Nephron (organoid): Measurements from ENCODE around the gene ANKRA2.
"Not testable (repeated sequence)": the region's sequence is repeated elsewhere in the genome, so short reads cannot be mapped to it uniquely, and the experiment has no call there.

ENCODE experiments used
- H3K27ac Mint-ChIP-seq, 3 experiments: 2 replicates each; pipeline ENCODE4 v1.8.0; 2020; ENCODE audit warnings: mixed read lengths in 3 of 3, mild to moderate bottlenecking in 2 of 3, moderate library complexity in 1 of 3
- H3K27me3 Mint-ChIP-seq: 2 replicates; pipeline ENCODE4 v1.8.0; 2021; ENCODE audit warnings: low read depth, mild to moderate bottlenecking, moderate library complexity, mixed read lengths
- H3K36me3 Mint-ChIP-seq: 2 replicates; pipeline ENCODE4 v1.8.0; 2020; ENCODE audit warnings: low read depth, mixed read lengths
- H3K4me1 Mint-ChIP-seq: 2 replicates; pipeline ENCODE4 v1.8.0; 2020; ENCODE audit warnings: mixed read lengths
- H3K4me3 Mint-ChIP-seq, 3 experiments: 2 replicates each; pipeline ENCODE4 v1.8.0; 2020; ENCODE audit warnings: mild to moderate bottlenecking in 3 of 3, mixed read lengths in 3 of 3, moderate library complexity in 2 of 3
- H3K9me3 Mint-ChIP-seq: 2 replicates; pipeline ENCODE4 v1.8.0; 2020; ENCODE audit warnings: mixed read lengths
- CTCF ChIP-seq, 3 experiments: fragments of 200-600 bp; sonication (generic); IDR thresholded peaks; one replicate each; pipeline ENCODE4 v1.5.0; 2021; ENCODE audit warnings: antibody characterized with exemption in 3 of 3; ENCODE audit not compliant: unreplicated experiment in 3 of 3

The ANKRA2 gene

DNA sequence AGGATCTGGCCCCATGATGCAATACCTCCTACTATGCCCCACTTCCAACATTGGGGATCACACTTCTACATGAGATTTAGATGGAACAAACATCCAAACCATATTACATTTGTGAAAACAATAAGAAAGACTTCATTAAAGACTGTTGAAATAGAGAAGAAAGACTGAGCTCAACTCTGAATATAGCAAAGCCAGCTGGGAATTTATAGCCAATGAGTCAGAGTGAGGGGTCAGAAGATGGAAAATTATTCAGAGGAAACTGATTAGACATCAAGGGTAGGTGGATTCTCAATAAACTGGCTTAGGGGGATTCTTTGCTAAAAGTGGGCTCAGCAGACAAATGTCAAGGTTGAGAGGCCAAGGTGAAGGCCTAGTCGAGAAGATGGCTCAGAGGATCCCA, 41.6 kb downstream of the ANKRA2 start:
- TF ChIP-seq CTCF (IDR thresholded peaks at IDR 0.05; ENCODE audit: unreplicated experiment in 3 of 3) = no peak
- no peaks in the 10 kb centered on the region for H3K27me3 Mint-ChIP-seq
- H3K4me3 Mint-ChIP-seq = no peak overlapping the region

GRCh38 chr5:73522989-73523388, 42.5 kb downstream of the ANKRA2 start:
- H3K4me1 Mint-ChIP-seq = no peaks in the 10 kb centered on the region
- no peaks in the 10 kb centered on the region for H3K9me3 Mint-ChIP-seq
- no peaks in the 10 kb centered on the region for H3K36me3 Mint-ChIP-seq
- H3K4me3 Mint-ChIP-seq = no peak overlapping the region
- no peak for TF ChIP-seq CTCF (IDR thresholded peaks at IDR 0.05; ENCODE audit: unreplicated experiment in 3 of 3)
- H3K27me3 Mint-ChIP-seq = no peaks in the 10 kb centered on the region
- no peak overlapping the region for H3K27ac Mint-ChIP-seq

More for the DNA sequence above, 41.6 kb downstream of the ANKRA2 start:
- H3K4me1 Mint-ChIP-seq = no peaks in the 10 kb centered on the region
- H3K36me3 Mint-ChIP-seq = no peaks in the 10 kb centered on the region
- H3K27ac Mint-ChIP-seq = no peak overlapping the region
- no peaks in the 10 kb centered on the region for H3K9me3 Mint-ChIP-seq

DNA sequence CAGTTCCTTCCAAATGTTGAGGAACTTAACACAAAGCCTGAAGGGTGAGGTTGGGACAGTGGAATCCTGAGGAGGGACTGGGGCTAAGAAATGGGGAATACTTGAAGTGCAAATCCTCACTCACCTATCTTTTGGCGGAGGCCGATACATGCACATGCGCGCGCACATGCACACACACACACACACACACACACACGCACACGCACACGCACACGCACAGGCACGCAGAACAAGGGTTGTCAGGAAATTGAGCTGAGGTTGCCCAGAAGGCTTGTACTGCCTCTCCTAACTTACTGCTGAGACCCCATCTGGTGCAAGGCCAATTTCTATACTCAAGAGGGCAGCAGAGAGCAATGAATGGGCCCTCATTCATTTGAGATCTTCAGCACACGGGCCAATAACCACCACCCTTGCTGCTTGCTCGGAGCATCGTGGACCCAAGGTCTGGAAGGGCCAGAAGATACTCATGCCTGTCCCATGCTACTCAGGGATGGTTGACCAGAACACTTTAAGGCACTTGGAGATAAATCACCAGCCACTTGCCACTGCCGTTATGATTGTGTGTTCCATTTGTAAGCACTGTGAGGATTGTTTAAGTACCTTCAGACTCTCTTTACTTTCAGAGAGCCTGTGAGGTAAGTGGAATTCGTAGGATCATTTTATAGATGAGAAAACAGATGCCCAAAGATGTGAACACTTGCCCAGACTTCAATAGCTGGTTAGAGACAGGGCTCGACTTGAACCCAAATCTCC, 45.7 kb downstream of the ANKRA2 start:
- Mint-ChIP-seq H3K4me1 (no peaks in the 10 kb centered on the region), H3K27ac (no peak overlapping the region), H3K9me3 (no peaks in the 10 kb centered on the region), H3K27me3 (no peaks in the 10 kb centered on the region), H3K4me3 (no peak overlapping the region), H3K36me3 (no peaks in the 10 kb centered on the region)
- TF ChIP-seq CTCF (IDR thresholded peaks at IDR 0.05; ENCODE audit: unreplicated experiment in 3 of 3) = peak; percentile 46 to 63 (median 62)

- no peak for TF ChIP-seq CTCF (IDR thresholded peaks at IDR 0.05; ENCODE audit: unreplicated experiment in 3 of 3)
- Mint-ChIP-seq H3K27ac (no peak overlapping the region), H3K4me1 (no peaks in the 10 kb centered on the region), H3K36me3 (peaks cover 4% of the 10 kb centered on the region), H3K9me3 (no peaks in the 10 kb centered on the region), H3K27me3 (no peaks in the 10 kb centered on the region), H3K4me3 (no peak overlapping the region)
Measured at GRCh38 chr5:73515232-73515631, 50.2 kb downstream of the ANKRA2 start.

DNA sequence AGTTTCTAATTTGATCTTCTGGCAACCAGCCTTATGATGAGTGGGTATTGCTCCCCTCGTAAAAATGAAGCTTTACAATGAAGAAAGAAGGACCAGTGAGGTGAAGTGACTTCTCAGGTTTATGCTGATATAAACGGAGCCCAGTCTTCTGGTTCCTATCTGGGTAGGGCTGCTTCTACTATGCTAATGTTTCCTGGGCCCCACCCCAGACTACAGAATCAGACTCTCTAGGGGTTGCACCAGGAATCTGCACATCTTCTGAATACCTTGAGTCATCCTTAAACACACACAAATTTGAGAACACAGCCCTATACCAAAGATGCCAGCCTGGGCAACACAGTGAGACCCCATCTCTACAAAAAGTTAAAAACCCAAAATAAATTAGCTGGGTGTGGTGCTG, 51.0 kb downstream of the ANKRA2 start:
- H3K9me3 Mint-ChIP-seq = no peaks in the 10 kb centered on the region
- H3K27me3 Mint-ChIP-seq = no peaks in the 10 kb centered on the region
- TF ChIP-seq CTCF (IDR thresholded peaks at IDR 0.05; ENCODE audit: unreplicated experiment in 3 of 3) = no peak
- peaks cover 4% of the 10 kb centered on the region for H3K36me3 Mint-ChIP-seq
- no peak overlapping the region for H3K27ac Mint-ChIP-seq
- H3K4me1 Mint-ChIP-seq = no peaks in the 10 kb centered on the region
- H3K4me3 Mint-ChIP-seq = no peak overlapping the region

DNA sequence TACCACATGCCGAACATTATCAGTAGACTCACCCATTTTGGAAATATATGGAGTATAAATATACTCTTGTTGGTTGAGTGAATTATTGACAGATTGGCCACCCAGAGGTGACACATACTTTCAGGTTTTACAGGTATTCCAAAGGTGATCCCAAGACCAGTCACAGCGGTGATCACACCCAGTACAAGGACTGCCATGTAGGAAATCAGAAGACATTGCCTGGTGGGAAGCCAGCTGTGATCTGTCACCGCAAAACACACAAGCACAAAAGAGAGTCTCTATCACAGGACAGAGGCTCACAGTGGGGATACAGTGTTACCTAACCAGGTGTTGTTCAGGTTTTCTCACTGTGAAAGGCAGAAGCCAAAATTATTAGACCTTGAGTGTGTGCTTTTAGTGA, 51.4 kb downstream of the ANKRA2 start:
- TF ChIP-seq CTCF (IDR thresholded peaks at IDR 0.05; ENCODE audit: unreplicated experiment in 3 of 3) = no peak
- no peak overlapping the region for H3K4me3 Mint-ChIP-seq
- H3K9me3 Mint-ChIP-seq = no peaks in the 10 kb centered on the region
- no peaks in the 10 kb centered on the region for H3K4me1 Mint-ChIP-seq
- H3K27me3 Mint-ChIP-seq = no peaks in the 10 kb centered on the region
- peaks cover 4% of the 10 kb centered on the region for H3K36me3 Mint-ChIP-seq
- H3K27ac Mint-ChIP-seq = no peak overlapping the region

GRCh38 chr5:73508521-73508920, 56.9 kb downstream of the ANKRA2 start:
- H3K27me3 Mint-ChIP-seq, H3K27ac Mint-ChIP-seq, H3K4me1 Mint-ChIP-seq, H3K9me3 Mint-ChIP-seq, H3K4me3 Mint-ChIP-seq: not testable (repeated sequence)
- peaks cover 38% of the 10 kb centered on the region for H3K36me3 Mint-ChIP-seq
